Posterior vena cava (tissue), 2 donors: ENCODE data around the gene PNPLA3. TPM values are rescaled to one million over a fixed set of nuclear protein-coding genes. Genes with fewer than 3 reads are reported as not detected.

Experiments
- DNase-seq: peaks from one replicate; pipeline ENCODE4 v3.0.0-alpha.2; 2020; ENCODE audit warnings: low spot score
- intact Hi-C, 2 donors: fragments of 100-400 bp; cut with DNase I; formaldehyde crosslinking; loops; one replicate each; pipeline versions ENCODE4 v1.14.1 to v1.14.2; 2022 to 2023
- total RNA-seq, 2 donors: library from RNA; stranded (reverse); fragmentation: NEBNext Ultra II Directional; extraction: Animal tissue kit (Norgen Biotek cat#: 25700); gene quantifications; one replicate each; pipeline ENCODE4 v1.2.1, GENCODE V29; 2021
- donor health status: DM: yes; HTN: yes; CAD: no.
- donor health status: DM: yes; HTN: yes; CAD: no.

PNPLA3 gene
- total RNA-seq, 2 donors from 2014 or later: 0.51 TPM; not detected in 1

DNA sequence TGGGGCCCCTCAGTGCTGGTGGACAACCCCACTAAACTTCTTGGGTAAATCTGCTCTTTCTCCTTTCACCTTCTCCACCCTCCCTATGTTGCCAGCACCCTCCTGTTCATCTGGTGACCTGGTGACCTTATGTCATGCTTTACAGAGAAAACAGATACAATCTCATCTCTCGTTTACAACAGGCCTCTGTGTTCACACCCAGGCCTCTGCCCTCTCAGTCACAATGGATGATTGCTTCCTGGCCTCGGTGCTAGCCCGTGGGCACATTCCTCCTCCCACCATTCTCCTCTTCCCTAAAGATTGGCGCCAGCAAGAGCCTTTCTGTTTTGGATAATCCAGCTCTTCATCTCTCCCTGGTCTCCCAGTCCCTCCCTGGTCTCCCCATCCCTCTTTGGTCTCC, 12.3 kb upstream of the PNPLA3 start:
- intact Hi-C loops: no loop called here
- DNase-seq: no peak

GRCh38 chr22:43917521-43917920, 6.1 kb upstream of the PNPLA3 start:
- DNase-seq: no peak
- intact Hi-C loops: no loop called here

DNA sequence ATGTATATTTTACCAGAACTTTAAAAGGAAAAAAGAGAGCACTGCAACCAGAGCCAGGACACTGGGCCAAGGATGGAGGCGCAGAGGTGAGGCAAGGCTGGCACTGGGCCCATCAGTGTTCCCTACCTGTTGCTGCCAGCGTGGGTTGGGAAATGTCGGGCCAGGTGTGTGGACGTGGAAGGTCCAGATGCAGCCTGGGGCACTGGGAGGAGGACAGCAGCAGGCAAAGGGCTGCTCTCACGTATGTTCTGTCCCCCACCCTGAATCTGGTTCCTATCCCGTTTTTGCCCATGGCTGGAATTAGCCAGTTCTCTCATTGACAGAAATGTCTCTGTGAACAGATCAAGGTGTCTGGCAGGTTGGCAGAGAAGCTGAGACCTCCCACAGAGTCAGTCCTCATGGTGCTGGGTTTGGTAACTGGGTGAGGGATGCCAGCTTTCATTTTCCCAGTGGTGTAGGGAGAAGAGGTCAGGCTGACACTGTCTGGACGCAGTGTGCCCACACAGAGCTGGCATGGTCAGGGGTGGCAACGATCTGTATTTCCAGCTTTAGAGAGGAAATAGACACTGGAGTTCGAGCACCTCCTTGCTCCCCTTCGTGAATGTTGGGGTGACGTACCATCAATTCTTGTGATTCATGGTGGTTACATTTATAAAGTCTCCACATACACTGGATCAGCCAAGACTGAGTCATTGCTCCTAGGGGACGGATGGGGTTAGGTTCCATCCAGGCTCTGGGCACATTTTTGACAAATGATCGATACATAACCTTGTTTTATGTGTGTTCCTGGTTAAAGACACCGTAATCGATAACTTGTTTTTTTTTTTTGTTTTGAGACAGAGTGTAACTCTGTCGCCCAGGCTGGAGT, 4.3 kb upstream of the PNPLA3 start:
- DNase-seq: no peak

DNA sequence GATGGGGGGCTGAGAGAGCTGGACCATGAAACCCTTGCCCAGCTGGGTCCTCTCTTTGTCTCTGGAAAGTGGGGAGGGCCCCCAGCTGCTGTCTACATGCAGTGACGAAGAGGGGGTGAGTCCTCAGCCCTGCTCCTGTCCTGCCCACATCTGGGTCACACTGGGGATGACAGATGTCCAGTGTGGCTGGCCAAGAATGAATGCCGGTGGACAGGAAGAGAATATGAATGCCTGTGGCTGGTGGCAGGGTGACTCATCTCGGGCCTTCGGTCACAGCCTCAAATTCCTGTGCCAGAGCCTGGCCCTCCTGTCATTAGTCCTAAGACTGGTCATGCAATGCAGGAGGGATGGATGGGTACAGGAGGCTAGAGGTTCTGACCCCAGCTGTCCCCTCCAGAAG, 2.2 kb upstream of the PNPLA3 start:
- intact Hi-C loops: no loop called here
- no peak for DNase-seq

More for the DNA sequence above, 4.3 kb upstream of the PNPLA3 start:
- intact Hi-C loops: no loop called here

- intact Hi-C loops: no loop called here
- no peak for DNase-seq
Observed at GRCh38 chr22:43922123-43922522, 1.5 kb upstream of the PNPLA3 start.

DNA sequence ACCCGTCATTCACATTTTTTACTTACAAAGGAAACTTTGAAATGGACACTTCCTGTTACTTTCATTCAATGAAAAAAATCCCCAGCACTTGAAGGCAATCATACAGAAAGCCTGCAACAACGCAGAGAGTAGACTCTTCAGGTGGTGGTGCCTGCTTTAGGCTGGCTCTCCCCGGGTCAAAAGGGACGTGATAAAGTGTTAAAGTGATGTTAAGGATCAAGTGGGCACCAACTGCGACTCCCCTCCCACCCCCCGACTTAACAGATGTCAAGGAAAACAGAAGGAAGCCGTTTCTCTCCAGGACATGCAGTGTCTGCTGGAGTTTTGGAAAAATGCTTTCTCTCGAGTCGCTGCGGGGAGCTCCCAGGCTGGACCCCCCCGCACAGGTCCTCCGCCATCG, 414 bp upstream of the PNPLA3 start:
- no peak for DNase-seq
- intact Hi-C loops: no loop called here

DNA sequence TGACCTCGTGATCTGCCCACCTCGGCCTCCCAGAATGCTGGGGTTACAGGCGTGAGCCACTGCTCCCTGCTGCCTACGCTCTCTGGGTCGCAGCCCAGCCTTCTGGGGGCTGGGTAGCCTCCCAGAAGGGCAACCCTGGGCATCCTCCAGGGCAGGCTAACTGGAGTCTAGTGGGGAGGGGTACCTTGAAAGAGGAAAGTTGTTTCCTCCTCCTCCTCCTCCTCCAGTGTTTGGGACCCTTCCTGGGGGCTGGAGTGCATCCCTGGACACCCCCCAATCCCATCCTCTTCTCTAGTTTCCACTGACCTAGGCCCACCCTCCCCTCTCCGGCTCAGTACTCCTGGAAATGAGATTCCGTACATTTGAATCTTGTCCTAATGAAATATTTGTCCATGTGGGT, 1.3 kb downstream of the PNPLA3 start:
- intact Hi-C loops: no loop called here
- DNase-seq: no peak

DNA sequence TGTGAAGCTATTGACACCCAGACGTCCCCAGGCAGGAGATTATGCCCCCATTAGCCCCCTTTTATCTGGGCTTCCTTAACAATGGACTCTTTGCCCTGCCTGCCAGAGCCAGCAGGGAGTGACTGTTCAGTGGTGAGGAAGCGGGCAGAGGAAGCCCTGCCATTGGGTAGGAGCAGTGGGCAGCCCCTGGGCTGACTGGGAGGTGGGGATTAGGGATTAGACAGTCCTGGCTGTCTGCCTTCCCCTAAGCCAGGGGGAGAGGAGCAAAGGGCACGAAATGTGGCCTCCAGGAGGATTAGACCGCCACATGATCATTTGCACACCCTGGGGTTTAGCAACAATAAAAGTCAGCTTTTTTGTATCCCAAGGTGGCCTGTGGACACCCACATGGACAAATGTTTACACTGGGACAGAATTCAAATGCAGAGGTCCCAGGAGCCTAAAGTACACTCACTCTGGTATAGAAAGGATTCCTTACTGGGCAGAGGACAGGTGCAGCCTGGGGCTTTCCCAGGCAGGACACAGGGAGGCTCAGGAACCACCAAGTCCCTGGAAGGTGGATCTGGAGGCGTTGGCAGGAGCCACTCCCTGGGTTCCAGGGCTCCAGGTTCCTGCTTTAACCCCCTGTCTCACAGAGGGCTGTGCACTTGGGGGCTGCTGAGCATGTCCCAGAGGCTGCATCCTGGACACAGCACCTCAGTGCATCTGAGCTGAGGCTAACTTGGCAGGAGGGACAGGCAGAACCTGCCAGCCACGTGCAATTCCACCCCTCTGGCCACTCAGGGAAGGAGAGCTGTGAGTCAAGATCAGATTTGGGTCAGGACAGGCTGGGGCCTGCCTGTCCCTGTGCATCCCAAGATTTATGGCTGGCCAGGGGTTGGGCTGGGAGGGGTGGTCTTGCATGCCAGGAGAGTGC, 2.1 kb downstream of the PNPLA3 start:
- no peak for DNase-seq
- intact Hi-C loops: no loop called here

- no peak for DNase-seq
- intact Hi-C loops: no loop called here
Observed at GRCh38 chr22:43926349-43926710, 2.7 kb downstream of the PNPLA3 start.

- no peak for DNase-seq
- intact Hi-C loops: no loop called here
Observed at GRCh38 chr22:43928468-43928867, 4.9 kb downstream of the PNPLA3 start.

DNA sequence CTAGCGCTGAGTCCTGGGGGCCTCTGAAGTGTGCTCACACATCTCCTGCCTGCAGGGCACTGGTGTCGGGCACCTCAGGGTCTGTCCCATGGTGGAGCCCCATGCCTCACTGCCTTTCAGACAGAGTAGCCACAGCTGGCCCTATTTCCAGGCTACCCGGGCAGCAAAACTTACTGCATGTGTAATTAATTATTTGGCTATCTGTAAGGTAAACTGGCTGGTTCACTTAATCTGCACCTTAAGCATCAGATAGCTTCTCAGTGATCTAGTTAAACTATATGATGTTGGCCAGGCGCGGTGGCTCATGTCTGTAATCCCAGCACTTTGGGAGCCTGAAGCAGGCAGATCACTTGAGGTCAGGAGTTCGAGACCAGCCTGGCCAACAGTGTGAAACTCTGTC, 5.3 kb downstream of the PNPLA3 start:
- intact Hi-C loops: no loop called here
- no peak for DNase-seq

- DNase-seq: no peak
- intact Hi-C loops: no loop called here
Observed at GRCh38 chr22:43931771-43932170, 8.2 kb downstream of the PNPLA3 start.

GRCh38 chr22:43941449-43941848, 17.8 kb downstream of the PNPLA3 start:
- intact Hi-C loops: no loop called here
- no peak for DNase-seq

DNA sequence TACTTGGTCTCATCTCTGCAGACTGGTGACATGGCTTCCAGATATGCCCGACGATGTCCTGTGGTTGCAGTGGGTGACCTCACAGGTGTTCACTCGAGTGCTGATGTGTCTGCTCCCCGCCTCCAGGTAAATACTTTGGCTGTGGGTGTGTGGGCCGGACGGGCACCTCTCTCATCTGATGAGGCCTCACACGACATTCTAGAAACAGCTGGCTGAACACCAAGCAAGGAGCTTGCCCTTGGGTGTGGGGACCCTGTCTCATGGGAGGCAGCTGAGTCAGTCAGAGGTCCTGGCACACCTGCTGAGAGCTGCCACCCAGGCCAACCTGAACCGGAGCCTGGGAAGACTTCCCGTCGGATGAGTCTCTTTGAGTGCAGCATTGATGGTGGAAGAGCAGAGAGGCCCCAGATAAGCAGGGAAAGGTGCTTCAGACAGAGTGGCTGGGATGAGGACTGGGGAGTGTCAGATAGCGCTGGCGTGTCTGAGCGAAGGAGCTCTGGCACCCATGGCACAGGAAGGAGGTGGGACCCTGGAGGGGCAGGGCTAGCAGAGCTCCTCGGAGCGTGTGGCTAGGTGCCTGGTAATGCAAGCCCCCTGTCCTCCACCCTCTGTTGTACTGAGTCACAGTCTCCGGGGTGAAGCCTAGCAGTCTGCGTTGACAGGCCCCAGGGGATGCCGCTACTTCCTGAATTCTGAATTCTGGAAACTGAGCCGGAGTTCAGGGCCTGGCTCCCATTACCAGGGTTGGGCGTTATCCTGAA, 21.2 kb downstream of the PNPLA3 start:
- no peak for DNase-seq
- intact Hi-C loops: no loop called here

DNA sequence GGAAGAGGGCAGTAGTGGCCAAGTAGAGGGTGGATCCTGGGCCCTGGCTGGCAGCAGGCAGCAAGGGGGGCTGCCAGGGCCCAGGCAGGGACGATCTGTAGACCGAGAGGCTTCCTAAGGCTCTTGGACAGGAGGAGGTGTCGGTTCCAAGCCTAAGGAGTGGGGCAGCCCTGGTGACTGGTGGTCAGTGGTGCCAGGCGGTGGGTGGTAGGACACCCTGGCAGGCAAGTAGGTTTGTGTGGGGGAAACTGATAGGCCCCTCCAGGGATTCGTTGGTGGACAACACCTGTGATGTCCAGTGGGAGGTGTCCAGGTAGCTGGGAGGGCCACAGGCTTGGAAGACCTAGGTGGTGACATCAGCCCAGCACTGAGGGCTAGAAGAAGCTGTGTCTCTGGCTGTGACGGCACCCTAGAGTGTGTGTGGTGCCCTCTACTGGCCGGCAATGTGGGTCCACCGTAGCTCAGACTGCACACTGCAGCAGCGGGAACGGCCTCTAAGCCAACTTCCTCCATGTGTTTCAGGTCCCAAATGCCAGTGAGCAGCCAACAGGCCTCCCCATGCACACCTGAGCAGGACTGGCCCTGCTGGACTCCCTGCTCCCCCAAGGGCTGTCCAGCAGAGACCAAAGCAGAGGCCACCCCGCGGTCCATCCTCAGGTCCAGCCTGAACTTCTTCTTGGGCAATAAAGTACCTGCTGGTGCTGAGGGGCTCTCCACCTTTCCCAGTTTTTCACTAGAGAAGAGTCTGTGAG, 22.2 kb downstream of the PNPLA3 start:
- DNase-seq: no peak
- intact Hi-C loops: no loop called here

DNA sequence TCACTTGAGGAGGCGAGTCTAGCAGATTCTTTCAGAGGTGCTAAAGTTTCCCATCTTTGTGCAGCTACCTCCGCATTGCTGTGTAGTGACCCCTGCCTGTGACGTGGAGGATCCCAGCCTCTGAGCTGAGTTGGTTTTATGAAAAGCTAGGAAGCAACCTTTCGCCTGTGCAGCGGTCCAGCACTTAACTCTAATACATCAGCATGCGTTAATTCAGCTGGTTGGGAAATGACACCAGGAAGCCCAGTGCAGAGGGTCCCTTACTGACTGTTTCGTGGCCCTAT, 22.7 kb downstream of the PNPLA3 start:
- DNase-seq: no peak
- intact Hi-C loops: no loop called here

GRCh38 chr22:43948836-43949406, 25.3 kb downstream of the PNPLA3 start:
- intact Hi-C loops: no loop called here
- no peak for DNase-seq

GRCh38 chr22:43951391-43951790, 27.8 kb downstream of the PNPLA3 start:
- DNase-seq: no peak
- intact Hi-C loops: no loop called here

GRCh38 chr22:43951966-43952365, 28.4 kb downstream of the PNPLA3 start:
- DNase-seq: no peak
- intact Hi-C loops: no loop called here
